Measurements from ENCODE around the gene SREBF2. TPM values are rescaled to one million over a fixed set of nuclear protein-coding genes. Genes with fewer than 3 reads are reported as not detected.

The SREBF2 gene
- total RNA-seq, 1 experiment from 2014 or later, result 129 TPM

- DNase-seq (ENCODE audit: low read depth, low spot score) (no peak), ATAC-seq (no peak)
- intact Hi-C loops (cut with micrococcal nuclease), result no loop called here
- no peak overlapping the region for H3K4me2 ChIP-seq (ENCODE audit: low read length)
- no peaks in the 10 kb centered on the region for H4K20me1 ChIP-seq (ENCODE audit: insufficient read depth)
- H3K9me3 ChIP-seq (ENCODE audit: control insufficient read depth in 1 of 2, insufficient read depth in 1 of 2, low read depth in 1 of 2, low read length in 2 of 2), result no peaks in the 10 kb centered on the region
- H3K27me3 ChIP-seq (ENCODE audit: insufficient read depth, low read length), result no peaks in the 10 kb centered on the region
- H3K9me2 ChIP-seq (ENCODE audit: insufficient read depth), result no peaks in the 10 kb centered on the region
- BruUV-seq (replicated peaks), result no TSS peak
- H2AFZ ChIP-seq (ENCODE audit: low read depth, low read length, poor library complexity, severe bottlenecking), result no peak overlapping the region
- RAD21 ChIA-PET (ENCODE audit: low non-redundant PET in 1 of 2, low total read pairs in 2 of 2, uncharacterized antibody in 2 of 2, unreplicated experiment in 2 of 2), result no interaction called here
- no peak overlapping the region for H3K4me3 ChIP-seq (replicated peaks in 1 of 2; ENCODE audit: low read depth in 1 of 2, low read length in 2 of 2)
- H3K36me3 ChIP-seq (ENCODE audit: control insufficient read depth in 1 of 2, insufficient read depth in 2 of 2, low read length in 2 of 2), result no peaks in the 10 kb centered on the region
- TF ChIP-seq RAD21 (IDR thresholded peaks at IDR 0.05; ENCODE audit: low read depth), result no peak
- no peak for TF ChIP-seq ELF1 (IDR thresholded peaks at IDR 0.05; ENCODE audit: borderline replicate concordance, low read depth)
- TF ChIP-seq POLR2AphosphoS5 (IDR thresholded peaks at IDR 0.05; ENCODE audit: low read depth, low read length), result no peak
- no peak for TF ChIP-seq EGR1 (IDR thresholded peaks at IDR 0.05; ENCODE audit: low read depth)
- no peak for TF ChIP-seq EZH2 (IDR thresholded peaks at IDR 0.05)
- TF ChIP-seq POLR2A (IDR thresholded peaks at IDR 0.05; ENCODE audit: borderline replicate concordance, extremely low read depth, insufficient read depth, insufficient read length), result no peak
- no peak for TF ChIP-seq ZNF274 (IDR thresholded peaks at IDR 0.05; ENCODE audit: low read depth, low read length)
- no peak for TF ChIP-seq CEBPB (IDR thresholded peaks at IDR 0.05; ENCODE audit: low read depth)
- no peak for TF ChIP-seq SP1 (IDR thresholded peaks at IDR 0.05; ENCODE audit: low read depth)
- no peak for TF ChIP-seq SIN3A (IDR thresholded peaks at IDR 0.05; ENCODE audit: low read depth)
- no peak for TF ChIP-seq TCF7L2 (IDR thresholded peaks at IDR 0.05; ENCODE audit: borderline replicate concordance, extremely low read depth, insufficient read depth, insufficient read length)
- TF ChIP-seq, protein P1, sequence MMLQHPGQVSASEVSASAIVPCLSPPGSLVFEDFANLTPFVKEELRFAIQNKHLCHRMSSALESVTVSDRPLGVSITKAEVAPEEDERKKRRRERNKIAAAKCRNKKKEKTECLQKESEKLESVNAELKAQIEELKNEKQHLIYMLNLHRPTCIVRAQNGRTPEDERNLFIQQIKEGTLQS (IDR thresholded peaks at IDR 0.05), result no peak
- TF ChIP-seq YY1 (IDR thresholded peaks at IDR 0.05; ENCODE audit: extremely low read depth, insufficient replicate concordance, low read depth, low read length), result no peak
- TF ChIP-seq SRF (IDR thresholded peaks at IDR 0.05; ENCODE audit: low read depth), result no peak
- TF ChIP-seq JUND (IDR thresholded peaks at IDR 0.05), result no peak
- no peak for TF ChIP-seq ZBTB33 (IDR thresholded peaks at IDR 0.05; ENCODE audit: extremely low read depth, insufficient replicate concordance, low read length)
- CTCF ChIA-PET, result interaction anchor here (2.6 kb wide), 1 partner anchor 8 kb away, joined by 9 read pairs; no protein-coding TSS in a partner anchor
- peaks cover 12 to 41% of the 10 kb centered on the region in 2 experiments for H3K4me1 ChIP-seq (ENCODE audit: control insufficient read depth in 1 of 2, insufficient read depth in 2 of 2, low read length in 2 of 2)
- no peak overlapping the region for H3K27ac ChIP-seq (ENCODE audit: low read depth, low read length)
- no peak overlapping the region for H3K9ac ChIP-seq (ENCODE audit: low read length)
- POLR2A ChIA-PET, result interaction anchor here (1.0 kb wide), 1 partner anchor 250 kb away, joined by 3 read pairs; no protein-coding TSS in a partner anchor
- no peaks in the 10 kb centered on the region for H3K79me2 ChIP-seq (ENCODE audit: insufficient read depth, low read length)
These were observed 84.5 kb downstream of the SREBF2 start for GRCh38 chr22:41917375-41917902.
